Ishikawa (cell line): Measurements from ENCODE around the gene ESRRG.

ENCODE experiments used
- CEBPB ChIP-seq: IDR thresholded peaks from 2 replicates; pipeline ENCODE4 v1.6.1; 2012
- CREB1 ChIP-seq: IDR thresholded peaks from 2 replicates; pipeline ENCODE4 v1.6.1; 2012; ENCODE audit warnings: low read depth
- EGR1 ChIP-seq: IDR thresholded peaks from 2 replicates; pipeline ENCODE4 v1.6.1; 2012
- EP300 ChIP-seq: IDR thresholded peaks from 2 replicates; pipeline ENCODE4 v1.6.1; 2012; ENCODE audit warnings: borderline replicate concordance
- FOXM1 ChIP-seq: IDR thresholded peaks from 2 replicates; pipeline ENCODE4 v1.6.1; 2012; ENCODE audit warnings: low read depth, borderline replicate concordance
- MAX ChIP-seq: IDR thresholded peaks from 2 replicates; pipeline ENCODE4 v1.6.1; 2012
- NFIC ChIP-seq: IDR thresholded peaks from 2 replicates; pipeline ENCODE4 v1.6.1; 2012
- RAD21 ChIP-seq: IDR thresholded peaks from 2 replicates; pipeline ENCODE4 v1.6.1; 2012; ENCODE audit warnings: low read depth
- REST ChIP-seq: IDR thresholded peaks from 2 replicates; pipeline ENCODE4 v1.6.1; 2012; ENCODE audit warnings: low read depth, mild to moderate bottlenecking
- TAF1 ChIP-seq: IDR thresholded peaks from 2 replicates; pipeline ENCODE4 v1.6.1; 2012; ENCODE audit warnings: low read depth, mild to moderate bottlenecking
- TCF12 ChIP-seq: IDR thresholded peaks from 2 replicates; pipeline ENCODE4 v1.6.1; 2012; ENCODE audit warnings: low read depth
- TEAD4 ChIP-seq: IDR thresholded peaks from 2 replicates; pipeline ENCODE4 v1.6.1; 2012
- USF1 ChIP-seq: IDR thresholded peaks from 2 replicates; pipeline ENCODE4 v1.6.1; 2012
- YY1 ChIP-seq: IDR thresholded peaks from 2 replicates; pipeline ENCODE4 v1.6.1; 2012; ENCODE audit warnings: low read depth
- ZBTB7A ChIP-seq: IDR thresholded peaks from 2 replicates; pipeline ENCODE4 v1.6.1; 2012; ENCODE audit warnings: low read depth

Gene ESRRG

GRCh38 chr1:216721062-216721461, 2.2 kb downstream of the ESRRG start:
- TF ChIP-seq FOXM1 = no peak
- TF ChIP-seq CEBPB = no peak
- no peak for TF ChIP-seq REST
- TF ChIP-seq NFIC = no peak
- no peak for TF ChIP-seq MAX
- TF ChIP-seq TAF1 = no peak
- no peak for TF ChIP-seq USF1

- TF ChIP-seq TAF1 (no peak), EP300 (no peak), TEAD4 (no peak), EGR1 (no peak), CREB1 (no peak), REST (no peak), FOXM1 (no peak), MAX (no peak), YY1 (no peak), RAD21 (no peak)
Measured at GRCh38 chr1:216711712-216712111, 11.5 kb downstream of the ESRRG start.

GRCh38 chr1:216710598-216711333, 12.5 kb downstream of the ESRRG start:
- TF ChIP-seq EGR1 (no peak), USF1 (no peak), TEAD4 (no peak), REST (no peak), ZBTB7A (no peak), RAD21 (no peak), MAX (no peak), YY1 (no peak), EP300 (no peak)

GRCh38 chr1:216710055-216710454, 13.2 kb downstream of the ESRRG start:
- TF ChIP-seq TCF12 = no peak
- no peak for TF ChIP-seq CEBPB
- no peak for TF ChIP-seq REST
- TF ChIP-seq NFIC = no peak
- TF ChIP-seq FOXM1 = no peak
- no peak for TF ChIP-seq CREB1
- TF ChIP-seq TAF1 = no peak
